Measurements from ENCODE around the gene HS3ST4. TPM values are rescaled to one million over a fixed set of nuclear protein-coding genes. Genes with fewer than 3 reads are reported as not detected.

Gene HS3ST4
- total and polyA plus RNA-seq, 10 of the 15 experiments (the other 5 are each of a cell fraction or from before 2014, with no cell fraction given) = 0.05 TPM; not detected in 9

GRCh38 chr16:25877103-25877502 is 185.3 kb downstream of the HS3ST4 start:
- RAD21 ChIA-PET (ENCODE audit: unreplicated experiment) = no interaction called here

GRCh38 chr16:25886598-25886997 is 194.8 kb downstream of the HS3ST4 start:
- H3K4me1 ChIP-seq (ENCODE audit: control insufficient read depth, insufficient read depth, low read length) = no peaks in the 10 kb centered on the region
- no peak overlapping the region for H3K4me2 ChIP-seq (ENCODE audit: control insufficient read depth, insufficient read depth)
- BruUV-seq (replicated peaks) = no TSS peak
- H3K27ac ChIP-seq (ENCODE audit: control insufficient read depth, insufficient read depth) = no peak overlapping the region
- H3K9me3 ChIP-seq (replicated peaks; ENCODE audit: control insufficient read depth, insufficient read depth, low read length) = no peaks in the 10 kb centered on the region
- no peak overlapping the region for H2AFZ ChIP-seq (ENCODE audit: control insufficient read depth, low read depth, low read length)
- no peaks in the 10 kb centered on the region for H3K36me3 ChIP-seq (ENCODE audit: control insufficient read depth in 2 of 2, insufficient read depth in 2 of 2, low read length in 1 of 2)
- ATAC-seq (no peak), DNase-seq (ENCODE audit: low read depth, low spot score) (no peak), FAIRE-seq (no peak)
- TF ChIP-seq POLR2AphosphoS2 (IDR thresholded peaks at IDR 0.05; ENCODE audit: low read depth, low read length) (no peak), ZNF217 (IDR thresholded peaks at IDR 0.05) (no peak), ZBTB11 (CRISPR knock-in tag; IDR thresholded peaks at IDR 0.05) (no peak), YBX1 (IDR thresholded peaks at IDR 0.05) (no peak), ZNF384 (IDR thresholded peaks at IDR 0.05; ENCODE audit: borderline replicate concordance, low read depth, low read length) (no peak), RELA (IDR thresholded peaks at IDR 0.05; ENCODE audit: borderline replicate concordance, partially characterized antibody) (no peak), RAD21 (IDR thresholded peaks at IDR 0.05; ENCODE audit: insufficient read depth, low read depth, low read length) (no peak), RAD51 (IDR thresholded peaks at IDR 0.05) (no peak), NR2C1 (IDR thresholded peaks at IDR 0.05) (no peak), LARP7 (IDR thresholded peaks at IDR 0.05) (no peak)
- ChIA-PET CTCF (no interaction called here), SMC1A (ENCODE audit: uncharacterized antibody, unreplicated experiment) (no interaction called here), POLR2A (no interaction called here), RAD21 (ENCODE audit: unreplicated experiment) (no interaction called here)
- no peak overlapping the region for H3K4me3 ChIP-seq
- H3K79me2 ChIP-seq (ENCODE audit: control insufficient read depth, insufficient read depth, low read length) = no peaks in the 10 kb centered on the region
- no peaks in the 10 kb centered on the region for H3K27me3 ChIP-seq (replicated peaks in 1 of 2; ENCODE audit: control insufficient read depth in 2 of 2, insufficient read depth in 2 of 2, low read length in 1 of 2)
- WGBS (ENCODE audit: insufficient coverage, insufficient replicate concordance, low lambda C conversion rate, missing lambda C conversion rate) = 2% methylated on average over 4 of the region's 4 CpGs
- intact Hi-C loops (cut with micrococcal nuclease; ENCODE audit: unreplicated experiment) (no loop called here), in situ Hi-C loops (cut with MboI) (no loop called here)
- no peak overlapping the region for H3K9ac ChIP-seq (ENCODE audit: control insufficient read depth, insufficient read depth, low read length)
- no peaks in the 10 kb centered on the region for H4K20me1 ChIP-seq (ENCODE audit: control insufficient read depth, insufficient read depth)

More at GRCh38 chr16:25877103-25877502, 185.3 kb downstream of the HS3ST4 start:
- Histone ChIP-seq H3K4me1 (ENCODE audit: control insufficient read depth, insufficient read depth, low read length) (no peaks in the 10 kb centered on the region), H3K79me2 (ENCODE audit: control insufficient read depth, insufficient read depth, low read length) (no peaks in the 10 kb centered on the region), H3K9me3 (replicated peaks; ENCODE audit: control insufficient read depth, insufficient read depth, low read length) (no peaks in the 10 kb centered on the region), H3K4me2 (ENCODE audit: control insufficient read depth, insufficient read depth) (no peak overlapping the region), H3K27me3 (replicated peaks in 1 of 2; ENCODE audit: control insufficient read depth in 2 of 2, insufficient read depth in 2 of 2, low read length in 1 of 2) (no peaks in the 10 kb centered on the region), H3K36me3 (ENCODE audit: control insufficient read depth in 2 of 2, insufficient read depth in 2 of 2, low read length in 1 of 2) (no peaks in the 10 kb centered on the region), H3K27ac (ENCODE audit: control insufficient read depth, insufficient read depth) (no peak overlapping the region), H4K20me1 (ENCODE audit: control insufficient read depth, insufficient read depth) (no peaks in the 10 kb centered on the region), H3K9ac (ENCODE audit: control insufficient read depth, insufficient read depth, low read length) (no peak overlapping the region), H2AFZ (ENCODE audit: control insufficient read depth, low read depth, low read length) (no peak overlapping the region), H3K4me3 (no peak overlapping the region)
- no peak for TF ChIP-seq HDAC2 (IDR thresholded peaks at IDR 0.05)
- in situ Hi-C loops (cut with MboI) (no loop called here), intact Hi-C loops (cut with micrococcal nuclease; ENCODE audit: unreplicated experiment) (no loop called here)
- ATAC-seq = no peak
- DNase-seq (ENCODE audit: low read depth, low spot score) = no peak
- ChIA-PET SMC1A (ENCODE audit: uncharacterized antibody, unreplicated experiment) (no interaction called here), POLR2A (no interaction called here), CTCF (no interaction called here)
- no TSS peak for BruUV-seq (replicated peaks)
- no peak for FAIRE-seq

Measured in GM12878 (cell line).